H9 (cell line): ENCODE results near the gene BIRC3. TPM values are rescaled to one million over a fixed set of nuclear protein-coding genes. Genes with fewer than 3 reads are reported as not detected.

ENCODE experiments used
- DNase-seq: peaks from one replicate; pipeline ENCODE4 v3.0.0-alpha.2; 2017
- H2AFZ ChIP-seq: one replicate; pipeline ENCODE4 v1.6.1; 2013; ENCODE audit warnings: mild to moderate bottlenecking, low read length, control low read depth, moderate library complexity
- H2AK5ac ChIP-seq: 2 replicates; pipeline ENCODE4 v1.6.1; 2013; ENCODE audit warnings: low read length, control low read depth, mixed read lengths; ENCODE audit not compliant: insufficient read length
- H2BK120ac ChIP-seq: one replicate; pipeline ENCODE4 v1.6.1; 2013; ENCODE audit warnings: low read depth, mild to moderate bottlenecking, low read length, control low read depth, inconsistent platforms; ENCODE audit not compliant: poor library complexity, severe bottlenecking
- H2BK12ac ChIP-seq: 2 replicates; pipeline ENCODE4 v1.6.1; 2013; ENCODE audit warnings: low read length, control low read depth, mixed read lengths, low read depth; ENCODE audit not compliant: insufficient read length
- H2BK15ac ChIP-seq: 2 replicates; pipeline ENCODE4 v1.6.1; 2013; ENCODE audit warnings: low read depth, low read length, control low read depth
- H2BK20ac ChIP-seq: one replicate; pipeline ENCODE4 v1.6.1; 2013; ENCODE audit warnings: low read depth, mild to moderate bottlenecking, low read length, control low read depth, inconsistent platforms; ENCODE audit not compliant: poor library complexity, severe bottlenecking
- H2BK5ac ChIP-seq: 2 replicates; pipeline ENCODE4 v1.6.1; 2013; ENCODE audit warnings: low read length, control low read depth, mixed read lengths; ENCODE audit not compliant: insufficient read length
- H3K14ac ChIP-seq: 2 replicates; pipeline ENCODE4 v1.6.1; 2013; ENCODE audit warnings: low read length, control low read depth; ENCODE audit not compliant: insufficient read depth
- H3K18ac ChIP-seq: 2 replicates; pipeline ENCODE4 v1.6.1; 2013; ENCODE audit warnings: low read depth, mild to moderate bottlenecking, mixed read lengths, low read length, control low read depth; ENCODE audit not compliant: insufficient read length
- H3K23ac ChIP-seq: 2 replicates; pipeline ENCODE4 v1.6.1; 2013; ENCODE audit warnings: low read length, control low read depth, mixed read lengths, low read depth; ENCODE audit not compliant: insufficient read length
- H3K23me2 ChIP-seq: 2 replicates; pipeline ENCODE4 v1.6.1; 2013; ENCODE audit warnings: low read depth, mild to moderate bottlenecking, mixed read lengths, low read length, control low read depth; ENCODE audit not compliant: insufficient read length, poor library complexity, severe bottlenecking
- H3K27ac ChIP-seq: 2 replicates; pipeline ENCODE4 v1.5.1; 2013; ENCODE audit warnings: low read length, control low read depth, mixed read lengths, low read depth; ENCODE audit not compliant: insufficient read length
- H3K27me3 ChIP-seq: 2 replicates; pipeline ENCODE4 v1.6.1; 2013; ENCODE audit warnings: low read length, control low read depth, inconsistent platforms; ENCODE audit not compliant: insufficient read depth
- H3K4ac ChIP-seq: 2 replicates; pipeline ENCODE4 v1.6.1; 2013; ENCODE audit warnings: low read depth, mild to moderate bottlenecking, control low read depth, inconsistent platforms, low read length, moderate library complexity
- H3K4me1 ChIP-seq: 2 replicates; pipeline ENCODE4 v1.6.1; 2013; ENCODE audit warnings: low read length, control low read depth, inconsistent platforms; ENCODE audit not compliant: insufficient read depth
- H3K4me2 ChIP-seq: 2 replicates; pipeline ENCODE4 v1.6.1; 2013; ENCODE audit warnings: low read length, control low read depth, mixed read lengths; ENCODE audit not compliant: insufficient read length, insufficient read depth
- H3K56ac ChIP-seq: 2 replicates; pipeline ENCODE4 v1.6.1; 2013; ENCODE audit warnings: low read depth, mild to moderate bottlenecking, mixed read lengths, low read length, control low read depth; ENCODE audit not compliant: insufficient read length
- H3K79me1 ChIP-seq: 2 replicates; pipeline ENCODE4 v1.6.1; 2013; ENCODE audit warnings: low read depth, mild to moderate bottlenecking, moderate library complexity, low read length, control low read depth, inconsistent platforms; ENCODE audit not compliant: insufficient read depth, poor library complexity, severe bottlenecking
- H3K79me2 ChIP-seq: 2 replicates; pipeline ENCODE4 v1.6.1; 2013; ENCODE audit warnings: low read length, control low read depth, inconsistent platforms; ENCODE audit not compliant: insufficient read depth
- H3K9ac ChIP-seq: 2 replicates; pipeline ENCODE4 v1.6.1; 2013; ENCODE audit warnings: low read length, control low read depth, mixed read lengths; ENCODE audit not compliant: insufficient read length; ENCODE audit errors: extremely low read depth
- H3K9me3 ChIP-seq: one replicate; pipeline ENCODE4 v1.6.1; 2013; ENCODE audit warnings: low read depth, low read length, inconsistent platforms; ENCODE audit not compliant: control insufficient read depth
- H3T11ph ChIP-seq: one replicate; pipeline ENCODE4 v1.6.1; 2013; ENCODE audit warnings: mild to moderate bottlenecking, low read length, control low read depth, inconsistent platforms
- H4K20me1 ChIP-seq: one replicate; pipeline ENCODE4 v1.6.1; 2013; ENCODE audit not compliant: control insufficient read depth, insufficient read length, insufficient read depth
- H4K5ac ChIP-seq: 2 replicates; pipeline ENCODE4 v1.6.1; 2013; ENCODE audit warnings: low read depth, mild to moderate bottlenecking, mixed read lengths, low read length, control low read depth; ENCODE audit not compliant: insufficient read length
- H4K8ac ChIP-seq: replicated peaks from 2 replicates; pipeline ENCODE4 v1.6.1; 2013; ENCODE audit warnings: low read length, control low read depth, mixed read lengths, low read depth; ENCODE audit not compliant: insufficient read length
- H4K91ac ChIP-seq: 2 replicates; pipeline ENCODE4 v1.6.1; 2013; ENCODE audit warnings: low read depth, mild to moderate bottlenecking, moderate library complexity, mixed read lengths, low read length, control low read depth; ENCODE audit not compliant: insufficient read length
- H3K27ac Mint-ChIP-seq, 3 experiments: 2 replicates in 2 of 3; 3 replicates in 1 of 3; pipeline ENCODE4 v1.8.0; 2020 to 2021; ENCODE audit warnings: mixed read lengths in 3 of 3, mild to moderate bottlenecking in 1 of 3, moderate library complexity in 1 of 3
- H3K27me3 Mint-ChIP-seq: 2 replicates; pipeline ENCODE4 v1.8.0; 2021; ENCODE audit warnings: low read depth, mild to moderate bottlenecking, moderate library complexity, mixed read lengths
- H3K36me3 Mint-ChIP-seq, 3 experiments: 2 replicates in 2 of 3; 3 replicates in 1 of 3; pipeline ENCODE4 v1.8.0; 2020 to 2021; ENCODE audit warnings: low read depth in 3 of 3, mixed read lengths in 3 of 3; ENCODE audit not compliant: insufficient read depth in 1 of 3
- H3K4me1 Mint-ChIP-seq, 2 experiments: 2 replicates each; pipeline ENCODE4 v1.8.0; 2020; ENCODE audit warnings: mixed read lengths in 2 of 2
- H3K4me3 Mint-ChIP-seq, 2 experiments: 2 replicates in 1 of 2; 3 replicates in 1 of 2; pipeline ENCODE4 v1.8.0; 2020 to 2021; ENCODE audit warnings: mild to moderate bottlenecking in 2 of 2, mixed read lengths in 2 of 2, moderate library complexity in 1 of 2
- H3K9me3 Mint-ChIP-seq, 2 experiments: 2 replicates in 1 of 2; 3 replicates in 1 of 2; pipeline ENCODE4 v1.8.0; 2020; ENCODE audit warnings: mild to moderate bottlenecking in 2 of 2, mixed read lengths in 2 of 2, moderate library complexity in 1 of 2
- WGBS: extraction: QIAGEN DNeasy Blood & Tissue Kit; methylation state at CpG from one replicate; pipeline ENCODE4 v1.1.7; 2013; ENCODE audit warnings: missing lambda C conversion rate, low lambda C conversion rate, mixed read lengths; ENCODE audit not compliant: insufficient read length; ENCODE audit errors: extremely low coverage; 5-methylcytosine and 5-hydroxymethylcytosine counted together
- total RNA-seq: library from RNA; stranded (reverse); gene quantifications from 2 replicates; pipeline ENCODE4 v1.2.1, GENCODE V29; 2021
- TF ChIP-seq, protein P1 (sequence below): fragments of 200-600 bp; sonication (generic); conservative IDR thresholded peaks from 3 replicates; pipeline ENCODE4 v1.8.0; 2021; ENCODE audit warnings: antibody characterized with exemption, mild to moderate bottlenecking

The BIRC3 gene
- total RNA-seq, 1 experiment from 2014 or later, result 0.04 TPM

DNA sequence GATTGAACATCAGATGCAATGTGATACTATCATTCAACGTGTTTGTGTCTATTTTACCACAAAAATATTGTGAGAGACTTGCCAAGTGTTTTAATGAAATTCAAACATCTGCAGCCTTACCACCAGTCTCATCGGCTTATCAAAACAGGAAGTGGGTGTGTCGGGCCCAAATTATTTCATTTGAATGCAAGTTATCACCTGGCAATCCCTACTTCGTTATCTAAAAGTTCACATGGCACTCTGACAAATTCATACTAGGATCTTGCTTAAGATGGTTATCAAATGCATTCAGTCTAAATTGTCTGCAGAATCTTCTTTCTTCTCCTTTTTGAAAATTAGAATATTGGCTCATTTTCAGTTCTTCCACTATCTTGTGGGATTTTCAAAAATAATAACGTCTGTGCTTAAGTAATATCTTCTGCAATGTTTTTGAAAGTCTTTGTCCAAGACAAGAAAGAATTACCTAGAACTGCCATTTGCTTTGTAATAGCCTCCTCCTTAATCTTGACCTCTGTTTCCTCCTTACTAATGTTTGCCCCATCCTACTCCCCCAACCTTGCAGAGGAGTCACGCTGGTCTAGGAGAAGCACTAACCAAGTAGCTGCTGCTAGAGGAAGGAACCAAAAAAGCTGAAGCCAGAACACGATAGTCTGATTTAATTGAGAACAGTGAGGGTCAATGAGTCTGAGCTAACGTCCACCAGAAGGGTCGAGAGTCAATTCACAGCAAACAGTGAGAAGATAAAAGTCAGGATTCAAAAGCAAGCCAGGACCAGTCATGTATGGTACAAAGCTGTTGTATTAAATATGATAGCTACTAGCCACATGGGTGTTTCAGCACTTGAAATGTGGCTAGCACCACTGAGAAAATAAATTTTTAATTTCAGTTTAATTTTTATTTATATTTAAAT lies 10.2 kb upstream of the BIRC3 start:
- no peak overlapping the region for H2BK12ac ChIP-seq
- no peak overlapping the region for H4K8ac ChIP-seq
- no peaks in the 10 kb centered on the region for H3K27me3 ChIP-seq
- H2BK5ac ChIP-seq, result no peak overlapping the region
- no peak overlapping the region for H2AK5ac ChIP-seq
- no peak overlapping the region for H4K5ac ChIP-seq
- WGBS, result no CpG with 5 or more reads among the region's 9 CpGs
- Mint-ChIP-seq H3K27ac (peak overlapping the region in 1 of 3 experiments; percentile 71; a peak in 2 of 7 replicates), H3K27me3 (no peaks in the 10 kb centered on the region), H3K4me3 (no peak overlapping the region), H3K9me3 (peaks cover 10 to 16% of the 10 kb centered on the region in 2 experiments), H3K4me1 (peaks cover 4 to 6% of the 10 kb centered on the region in 2 experiments; a peak in 2 of 4 replicates), H3K36me3 (peaks cover 3 to 7% (median 4%) of the 10 kb centered on the region in 3 experiments; a peak in 4 of 7 replicates)
- no peak overlapping the region for H3K4me2 ChIP-seq
- no peak overlapping the region for H3K14ac ChIP-seq
- no peak overlapping the region for H3K23ac ChIP-seq
- H3K4ac ChIP-seq, result no peak overlapping the region
- H2BK20ac ChIP-seq, result no peak overlapping the region
- TF ChIP-seq, protein P1, sequence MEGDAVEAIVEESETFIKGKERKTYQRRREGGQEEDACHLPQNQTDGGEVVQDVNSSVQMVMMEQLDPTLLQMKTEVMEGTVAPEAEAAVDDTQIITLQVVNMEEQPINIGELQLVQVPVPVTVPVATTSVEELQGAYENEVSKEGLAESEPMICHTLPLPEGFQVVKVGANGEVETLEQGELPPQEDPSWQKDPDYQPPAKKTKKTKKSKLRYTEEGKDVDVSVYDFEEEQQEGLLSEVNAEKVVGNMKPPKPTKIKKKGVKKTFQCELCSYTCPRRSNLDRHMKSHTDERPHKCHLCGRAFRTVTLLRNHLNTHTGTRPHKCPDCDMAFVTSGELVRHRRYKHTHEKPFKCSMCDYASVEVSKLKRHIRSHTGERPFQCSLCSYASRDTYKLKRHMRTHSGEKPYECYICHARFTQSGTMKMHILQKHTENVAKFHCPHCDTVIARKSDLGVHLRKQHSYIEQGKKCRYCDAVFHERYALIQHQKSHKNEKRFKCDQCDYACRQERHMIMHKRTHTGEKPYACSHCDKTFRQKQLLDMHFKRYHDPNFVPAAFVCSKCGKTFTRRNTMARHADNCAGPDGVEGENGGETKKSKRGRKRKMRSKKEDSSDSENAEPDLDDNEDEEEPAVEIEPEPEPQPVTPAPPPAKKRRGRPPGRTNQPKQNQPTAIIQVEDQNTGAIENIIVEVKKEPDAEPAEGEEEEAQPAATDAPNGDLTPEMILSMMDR, result no peak
- H3T11ph ChIP-seq, result no peak overlapping the region
- H3K79me2 ChIP-seq, result no peaks in the 10 kb centered on the region
- no peak overlapping the region for H2BK15ac ChIP-seq
- H3K9ac ChIP-seq, result no peak overlapping the region
- no peaks in the 10 kb centered on the region for H3K23me2 ChIP-seq
- no peaks in the 10 kb centered on the region for H3K4me1 ChIP-seq
- H3K18ac ChIP-seq, result no peak overlapping the region
- H4K91ac ChIP-seq, result no peak overlapping the region
- no peaks in the 10 kb centered on the region for H4K20me1 ChIP-seq
- DNase-seq, result no peak
- no peak overlapping the region for H2AFZ ChIP-seq
- no peaks in the 10 kb centered on the region for H3K79me1 ChIP-seq
- H3K9me3 ChIP-seq, result peaks cover 8% of the 10 kb centered on the region
- no peak overlapping the region for H3K56ac ChIP-seq
- no peak overlapping the region for H2BK120ac ChIP-seq
- H3K27ac ChIP-seq, result no peak overlapping the region
